K562 (cell line): ENCODE results near the gene NPIPA7. TPM values are rescaled to one million over a fixed set of nuclear protein-coding genes. Genes with fewer than 3 reads are reported as not detected.
"Not testable (repeated sequence)": the region's sequence is repeated elsewhere in the genome, so short reads cannot be mapped to it uniquely, and the experiment has no call there.

Experiments used
- ATAC-seq: fragments of 200-7000 bp; cut with Tn5 transposase; 3 replicates; pipeline ENCODE4 v1.9.1; 2020; ENCODE audit warnings: moderate library complexity
- BruUV-seq: library from RNA; stranded (reverse); fragments of 400-500 nt; replicated peaks from 2 replicates; lab custom pipeline; 2021; lab: Mats Ljungman, UMichigan
- CTCF ChIA-PET: fragments of 300-600 bp; formaldehyde crosslinking; extraction: SDS; loops from one replicate; lab custom pipeline; 2021; ENCODE audit warnings: low intra/inter-chr PET ratio; lab: Yijun Ruan, JAX
- POLR2A ChIA-PET: fragments of 300-600, 350-650 bp; sonication (Branson Sonifier 250); formaldehyde crosslinking; extraction: SDS; loops from one replicate; lab custom pipeline; 2021; ENCODE audit warnings: antibody characterized with exemption, inconsistent platforms; lab: Yijun Ruan, JAX
- DNase-seq, 4 experiments: peaks; one replicate each; pipeline versions ENCODE4 v3.0.0 to v3.0.0-alpha.2; 2011 to 2018; ENCODE audit warnings: low spot score in 3 of 4, mixed read lengths in 3 of 4; ENCODE audit errors: extremely low read depth in 1 of 4
- FAIRE-seq: peaks from 2 replicates; lab custom pipeline; 2011; peaks lifted over from hg19 to GRCh38; lab: Jason Lieb, UNC
- H2AFZ ChIP-seq: 2 replicates; pipeline ENCODE4 v1.6.0; 2011; ENCODE audit warnings: low read depth, low read length, control low read depth, inconsistent platforms
- H3K27ac ChIP-seq: fragments of 200-600 bp; 3 replicates; pipeline ENCODE4 v1.8.0; 2011; ENCODE audit warnings: low read depth, mild to moderate bottlenecking, control low read depth, inconsistent platforms, low read length, moderate library complexity, mixed read lengths; ENCODE audit errors: extremely low read depth
- H3K27me3 ChIP-seq, 2 experiments: fragments of 300-600 bp in 1 of 2; 2 replicates in 1 of 2; 3 replicates in 1 of 2; pipeline versions ENCODE4 v1.6.0 to v1.8.0; 2011; ENCODE audit warnings: inconsistent platforms in 2 of 2, low read length in 2 of 2, mild to moderate bottlenecking in 1 of 2, mixed read lengths in 1 of 2, moderate library complexity in 1 of 2; ENCODE audit not compliant: control insufficient read depth in 2 of 2, insufficient read depth in 2 of 2
- H3K36me3 ChIP-seq: fragments of 300-600 bp; 3 replicates; pipeline ENCODE4 v1.8.0; 2011; ENCODE audit warnings: mild to moderate bottlenecking, low read length, inconsistent platforms; ENCODE audit not compliant: control insufficient read depth, insufficient read depth
- H3K4me1 ChIP-seq, 2 experiments: fragments of 200-600 bp in 1 of 2; replicated peaks in 1 of 2; 2 replicates in 1 of 2; 3 replicates in 1 of 2; pipeline versions ENCODE4 v1.5.1 to v1.8.0; 2011; ENCODE audit warnings: inconsistent platforms in 2 of 2, low read length in 2 of 2, mild to moderate bottlenecking in 1 of 2, mixed read lengths in 1 of 2, moderate library complexity in 1 of 2; ENCODE audit not compliant: control insufficient read depth in 2 of 2, insufficient read depth in 2 of 2
- H3K4me2 ChIP-seq: 2 replicates; pipeline ENCODE4 v1.6.1; 2011; ENCODE audit warnings: low read length, control low read depth, inconsistent platforms, mixed read lengths; ENCODE audit not compliant: insufficient read depth
- H3K4me3 ChIP-seq: fragments of 200-600 bp; sonication (generic), shearing (Covaris generic); 2 replicates; pipeline ENCODE4 v1.5.1; 2016; ENCODE audit warnings: control low read depth, inconsistent platforms
- H3K79me2 ChIP-seq: fragments of 200-600 bp; 3 replicates; pipeline ENCODE4 v1.8.0; 2011; ENCODE audit warnings: low read length, inconsistent platforms; ENCODE audit not compliant: control insufficient read depth, insufficient read depth
- H3K9ac ChIP-seq, 2 experiments: 2 replicates each; pipeline versions ENCODE4 v1.6.0 to v1.6.1; 2011; ENCODE audit warnings: low read depth in 2 of 2, low read length in 2 of 2, control low read depth in 1 of 2, inconsistent platforms in 1 of 2, mild to moderate bottlenecking in 1 of 2, mixed read lengths in 1 of 2; ENCODE audit not compliant: insufficient read depth in 1 of 2
- H3K9me1 ChIP-seq: one replicate; pipeline ENCODE4 v1.6.0; 2011; ENCODE audit warnings: inconsistent platforms, mild to moderate bottlenecking, low read length, moderate library complexity; ENCODE audit not compliant: control insufficient read depth, insufficient read depth
- H3K9me3 ChIP-seq: replicated peaks from 2 replicates; pipeline ENCODE4 v1.5.1; 2011; ENCODE audit warnings: low read depth, low read length, inconsistent platforms; ENCODE audit not compliant: control insufficient read depth, insufficient read depth
- H4K20me1 ChIP-seq: replicated peaks from 2 replicates; pipeline ENCODE4 v1.6.1; 2011; ENCODE audit warnings: low read length, inconsistent platforms, mixed read lengths; ENCODE audit not compliant: control insufficient read depth, insufficient read depth
- WGBS: fragments of 100-300 bp; shearing (Covaris generic); methylation state at CpG from one replicate; pipeline ENCODE4 v1.1.6; 2016; ENCODE audit warnings: low coverage, mixed read lengths; ENCODE audit not compliant: insufficient coverage; ENCODE audit errors: missing lambda C conversion rate; 5-methylcytosine and 5-hydroxymethylcytosine counted together
- in situ Hi-C: fragments of 300-500 bp; cut with MboI; formaldehyde crosslinking; loops from 4 replicates; pipeline ENCODE4 v1.15.0; 2018; ENCODE audit warnings: inconsistent platforms, mixed read lengths
- intact Hi-C: fragments of 100-400 bp; cut with micrococcal nuclease; formaldehyde crosslinking; loops from 2 replicates; pipeline ENCODE4 v1.14.2; 2022
- microRNA-seq: library from miRNA; unstranded; fragments of <30 nt; microRNA quantifications from one replicate; pipeline ENCODE4, GENCODE V29; 2018; ENCODE audit warnings: borderline microRNAs expressed
- polyA plus RNA-seq, 8 experiments: library from polyadenylated mRNA; depleted of rRNA in 4 of 8; stranded (reverse) in 5 of 8; unstranded in 3 of 8; fragments of >200 nt; fragmentation: Nextera tagmentation in 2 of 8; fragmentation: Illumina TruSeq in 1 of 8; extraction: Ambion mirVana in 2 of 8; extraction: Trizol in 1 of 8; gene quantifications; 2 replicates each; pipeline versions ENCODE4 v1.2.1 to v1.2.3, GENCODE V29; 2011 to 2014; ENCODE audit warnings: inconsistent platforms in 1 of 8, missing spikeins in 1 of 8
- small RNA-seq: library from RNA; depleted of rRNA; stranded (forward); fragments of <200 nt; gene quantifications from one replicate; pipeline ENCODE3, GENCODE V24; 2014
- total RNA-seq, 7 experiments: library from RNA; depleted of rRNA in 6 of 7; stranded (reverse); fragments of >200 nt in 6 of 7; fragmentation: Illumina TruSeq in 2 of 7; extraction: Trizol in 2 of 7; gene quantifications; 2 replicates each; pipeline versions ENCODE4 v1.2.1 to v1.2.3, GENCODE V29; 2011 to 2021; ENCODE audit warnings: low replicate concordance in 1 of 7

Gene NPIPA7
- total and polyA plus RNA-seq, 9 of the 15 experiments (the other 6 are each of a cell fraction or from before 2014, with no cell fraction given) = 0.86 to 19.0 (median 5.4) TPM

DNA sequence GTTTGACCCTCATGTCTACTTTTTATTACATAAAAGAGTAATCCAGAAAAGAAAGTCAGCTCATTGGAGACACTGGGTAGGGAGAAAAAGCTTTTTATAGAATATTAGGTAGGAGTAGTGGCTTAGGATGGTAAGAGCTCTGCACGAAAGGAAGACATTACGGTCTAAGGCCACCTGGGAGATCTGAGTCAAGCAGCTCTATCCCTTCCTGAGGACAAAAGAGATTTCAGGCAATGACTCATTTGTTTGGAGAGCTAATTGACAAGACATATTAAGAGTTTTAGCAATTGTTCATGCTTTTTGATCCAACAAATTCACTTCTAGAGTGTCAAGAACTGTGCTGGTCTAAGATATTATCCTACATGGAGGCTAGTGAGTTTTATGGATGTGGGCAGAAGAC is 62.5 kb downstream of the NPIPA7 start:
- intact Hi-C loops, POLR2A ChIA-PET, CTCF ChIA-PET, H3K79me2 ChIP-seq, H3K27me3 ChIP-seq, H4K20me1 ChIP-seq, ATAC-seq, BruUV-seq, H3K9me1 ChIP-seq, H3K4me3 ChIP-seq, H3K4me1 ChIP-seq, H3K4me2 ChIP-seq, H2AFZ ChIP-seq, DNase-seq, H3K36me3 ChIP-seq, H3K9ac ChIP-seq, H3K27ac ChIP-seq, FAIRE-seq, H3K9me3 ChIP-seq: not testable (repeated sequence)
- in situ Hi-C loops = loop anchor here (25.0 kb wide), 1 partner anchor 1629 kb away; no protein-coding TSS in a partner anchor
- whole genome bisulfite sequencing = no CpG with 5 or more reads among the region's 2 CpGs

Small RNA genes lying within 50 kb of the gene (microRNA-seq; reads per million reads assigned to microRNA genes)
- not detected for gene MIR6511A3
- gene MIR6770-2 = not detected

Small RNA genes lying within 50 kb of the gene (small RNA-seq; reads per million reads assigned to genes)
- gene AC138969.3 (not detected), gene MIR6511A3 (not detected), gene MIR6770-2 (not detected)

Other genes with a start within 250 kb of the NPIPA7 start
- 0.16 TPM in 1 of 2 replicates, not detected in the other for gene ABCC6, start 155.6 kb upstream of the NPIPA7 start, total RNA-seq (2014; rRNA removed)
- not detected in 2 replicates for gene ABCC6, start 155.6 kb upstream of the NPIPA7 start, total RNA-seq (2014; rRNA removed; fragmentation: Illumina TruSeq; extraction: Trizol)
- gene ABCC6, start 155.6 kb upstream of the NPIPA7 start, total RNA-seq (2015; rRNA removed; fragmentation: Illumina TruSeq; extraction: Trizol) = not detected in 2 replicates
- 0.07 TPM in 1 of 2 replicates, not detected in the other for gene ABCC6, start 155.6 kb upstream of the NPIPA7 start, total RNA-seq (2021)
- gene ABCC6, start 155.6 kb upstream of the NPIPA7 start, polyA plus RNA-seq (2011; rRNA removed) = 0.03 and 0.18 TPM in 2 replicates
- not detected in 2 replicates for gene ABCC6, start 155.6 kb upstream of the NPIPA7 start, polyA plus RNA-seq (2014; fragmentation: Illumina TruSeq; extraction: Trizol)
- gene ABCC6, start 155.6 kb upstream of the NPIPA7 start, polyA plus RNA-seq (2014; fragmentation: Nextera tagmentation; extraction: Ambion mirVana) = under 1 TPM; 0.03 to 0.17 TPM
- gene ABCC6, start 155.6 kb upstream of the NPIPA7 start, polyA plus RNA-seq (2014; rRNA removed) = 0.46 TPM in 1 of 2 replicates, not detected in the other
- 7.0 and 12.1 TPM in 2 replicates for gene NOMO3, start 146.6 kb upstream of the NPIPA7 start, total RNA-seq (2014; rRNA removed)
- gene NOMO3, start 146.6 kb upstream of the NPIPA7 start, total RNA-seq (2014; rRNA removed; fragmentation: Illumina TruSeq; extraction: Trizol) = 12.7 and 16.3 TPM in 2 replicates
- 12.5 and 15.3 TPM in 2 replicates for gene NOMO3, start 146.6 kb upstream of the NPIPA7 start, total RNA-seq (2015; rRNA removed; fragmentation: Illumina TruSeq; extraction: Trizol)
- gene NOMO3, start 146.6 kb upstream of the NPIPA7 start, total RNA-seq (2021) = 20.2 and 21.3 TPM in 2 replicates
- gene NOMO3, start 146.6 kb upstream of the NPIPA7 start, polyA plus RNA-seq (2011; rRNA removed) = 22.4 and 27.0 TPM in 2 replicates
- 26.1 and 37.2 TPM in 2 replicates for gene NOMO3, start 146.6 kb upstream of the NPIPA7 start, polyA plus RNA-seq (2014; fragmentation: Illumina TruSeq; extraction: Trizol)
- 1 to 10 TPM; 1.0 to 3.1 TPM for gene NOMO3, start 146.6 kb upstream of the NPIPA7 start, polyA plus RNA-seq (2014; fragmentation: Nextera tagmentation; extraction: Ambion mirVana)
- 7.3 and 9.1 TPM in 2 replicates for gene NOMO3, start 146.6 kb upstream of the NPIPA7 start, polyA plus RNA-seq (2014; rRNA removed)